Stimulated activated CD4-positive, alpha-beta T cell treated with anti-CD3 and anti-CD28 coated beads, Interleukin-15, amount 100 ng/mL, for 24 hours (primary cell): ENCODE results near the gene THRB.

Experiments used
- DNase-seq: peaks from one replicate; pipeline ENCODE4 v3.0.0-alpha.2; 2020

The THRB gene

GRCh38 chr3:24344784-24345439, 149.7 kb downstream of the THRB start:
- no peak for DNase-seq

GRCh38 chr3:24343084-24343783, 151.4 kb downstream of the THRB start:
- DNase-seq: no peak

- no peak for DNase-seq
These were observed 152.4 kb downstream of the THRB start for GRCh38 chr3:24342275-24342674.

GRCh38 chr3:24341668-24342067, 153.0 kb downstream of the THRB start:
- DNase-seq: no peak

- no peak for DNase-seq
These were observed 153.7 kb downstream of the THRB start for GRCh38 chr3:24340966-24341365.

GRCh38 chr3:24340161-24340560, 154.5 kb downstream of the THRB start:
- no peak for DNase-seq

- no peak for DNase-seq
These were observed 155.3 kb downstream of the THRB start for GRCh38 chr3:24339266-24339825.

- DNase-seq: no peak
These were observed 156.1 kb downstream of the THRB start for GRCh38 chr3:24338409-24339130.

GRCh38 chr3:24336101-24336500, 158.5 kb downstream of the THRB start:
- no peak for DNase-seq

- DNase-seq: no peak
These were observed 162.6 kb downstream of the THRB start for GRCh38 chr3:24332092-24332491.

- no peak for DNase-seq
These were observed 171.4 kb downstream of the THRB start for GRCh38 chr3:24323272-24323671.

GRCh38 chr3:24320601-24321000, 174.0 kb downstream of the THRB start:
- no peak for DNase-seq

GRCh38 chr3:24318677-24319287, 175.9 kb downstream of the THRB start:
- no peak for DNase-seq

GRCh38 chr3:24316887-24317383, 177.7 kb downstream of the THRB start:
- no peak for DNase-seq

GRCh38 chr3:24315971-24316370, 178.7 kb downstream of the THRB start:
- no peak for DNase-seq

GRCh38 chr3:24315356-24315755, 179.3 kb downstream of the THRB start:
- no peak for DNase-seq

- DNase-seq: no peak
These were observed 182.8 kb downstream of the THRB start for GRCh38 chr3:24311881-24312280.

GRCh38 chr3:24310887-24311286, 183.8 kb downstream of the THRB start:
- no peak for DNase-seq

- no peak for DNase-seq
These were observed 188.1 kb downstream of the THRB start for GRCh38 chr3:24306518-24306917.

GRCh38 chr3:24305795-24306467, 188.7 kb downstream of the THRB start:
- no peak for DNase-seq

GRCh38 chr3:24303057-24303754, 191.4 kb downstream of the THRB start:
- DNase-seq: no peak

- no peak for DNase-seq
These were observed 192.3 kb downstream of the THRB start for GRCh38 chr3:24302396-24302795.
